Measurements from ENCODE around the gene ZNF219. TPM values are rescaled to one million over a fixed set of nuclear protein-coding genes. Genes with fewer than 3 reads are reported as not detected.

ZNF219 gene
- total and polyA plus RNA-seq, 10 of the 15 experiments (the other 5 are each of a cell fraction or from before 2014, with no cell fraction given): 0.16 to 6.4 (median 1.9) TPM

- TF ChIP-seq CTCF (IDR thresholded peaks at IDR 0.05 in 2 of 3, conservative IDR thresholded peaks at IDR 0.05 in 1 of 3; ENCODE audit: control insufficient read depth in 2 of 3, extremely low read depth in 1 of 3, insufficient read depth in 1 of 3, low read depth in 3 of 3, low read length in 3 of 3) (peak; percentile 100; a peak in 5 of 6 replicates), POLR2A (IDR thresholded peaks at IDR 0.05; ENCODE audit: low read depth, low read length) (no peak), EGR1 (IDR thresholded peaks at IDR 0.05; ENCODE audit: borderline replicate concordance in 1 of 2, low read depth in 2 of 2, low read length in 2 of 2) (0 out of 3 replicates have a peak, but pooled peaks of 1 of the 2 experiments have one; percentile 17), CEBPB (IDR thresholded peaks at IDR 0.05; ENCODE audit: borderline replicate concordance in 1 of 2, low read depth in 2 of 2, low read length in 2 of 2) (no peak), ZNF24 (IDR thresholded peaks at IDR 0.05) (peak; percentile 58), RAD21 (IDR thresholded peaks at IDR 0.05; ENCODE audit: insufficient read depth, low read depth, low read length) (peak; percentile 91), KLF5 (IDR thresholded peaks at IDR 0.05; ENCODE audit: partially characterized antibody) (no peak), YY1 (IDR thresholded peaks at IDR 0.05; ENCODE audit: low read depth, low read length) (peak; percentile 91), ELK1 (IDR thresholded peaks at IDR 0.05; ENCODE audit: low read depth, low read length) (no peak), ZNF687 (IDR thresholded peaks at IDR 0.05) (no peak), POLR2AphosphoS2 (IDR thresholded peaks at IDR 0.05; ENCODE audit: low read depth, low read length) (no peak), NKRF (conservative IDR thresholded peaks at IDR 0.05) (0 out of 2 replicates have a peak, but pooled peaks have one; percentile 31), SIN3A (IDR thresholded peaks at IDR 0.05; ENCODE audit: low read depth, low read length) (no peak), NR2C1 (IDR thresholded peaks at IDR 0.05) (no peak), MYB (IDR thresholded peaks at IDR 0.05; ENCODE audit: borderline replicate concordance, low read depth, low read length) (no peak), ZBTB4 (CRISPR knock-in tag; IDR thresholded peaks at IDR 0.05) (no peak)
These were observed 6.0 kb downstream of the ZNF219 start (continued) for GRCh38 chr14:21092273-21093011.
